Kidney epithelial cell (primary cell): Measurements from ENCODE around the gene TMEM176A. TPM values are rescaled to one million over a fixed set of nuclear protein-coding genes. Genes with fewer than 3 reads are reported as not detected.

Experiments used
- DNase-seq: peaks from one replicate; pipeline ENCODE4 v3.0.0-alpha.2; 2010; ENCODE audit warnings: low read depth
- H3K27me3 ChIP-seq: 2 replicates; pipeline ENCODE4 v1.6.0; 2011; ENCODE audit warnings: low read length; ENCODE audit not compliant: control insufficient read depth, insufficient read depth
- H3K36me3 ChIP-seq: 2 replicates; pipeline ENCODE4 v1.5.1; 2011; ENCODE audit warnings: low read length; ENCODE audit not compliant: control insufficient read depth, insufficient read depth
- H3K4me3 ChIP-seq: 2 replicates; pipeline ENCODE4 v1.5.1; 2011; ENCODE audit warnings: low read depth, mild to moderate bottlenecking, control low read depth, low read length
- CTCF ChIP-seq: IDR thresholded peaks from 2 replicates; pipeline ENCODE4 v1.5.1; 2011; ENCODE audit warnings: mild to moderate bottlenecking, moderate library complexity, low read length, control low read depth, inconsistent platforms; ENCODE audit not compliant: insufficient read depth, poor library complexity, severe bottlenecking
- total RNA-seq: library from RNA; depleted of rRNA; stranded (reverse); fragments of >200 nt; gene quantifications from 2 replicates; pipeline ENCODE4 v1.2.3, GENCODE V29; 2015

The TMEM176A gene
- total RNA-seq, 1 donor from 2014 or later, result 13.3 TPM

GRCh38 chr7:150784954-150785353 lies 15.6 kb upstream of the TMEM176A start:
- no peak for TF ChIP-seq CTCF
- no peak for DNase-seq
- no peaks in the 10 kb centered on the region for H3K27me3 ChIP-seq

GRCh38 chr7:150787321-150788281 lies 13.0 kb upstream of the TMEM176A start:
- Histone ChIP-seq H3K4me3 (no peak overlapping the region), H3K27me3 (no peaks in the 10 kb centered on the region), H3K36me3 (no peaks in the 10 kb centered on the region)
- DNase-seq, result no peak
- no peak for TF ChIP-seq CTCF

More at GRCh38 chr7:150784954-150785353, 15.6 kb upstream of the TMEM176A start:
- Histone ChIP-seq H3K4me3 (no peak overlapping the region), H3K36me3 (no peaks in the 10 kb centered on the region)

- Histone ChIP-seq H3K36me3 (no peaks in the 10 kb centered on the region), H3K4me3 (no peak overlapping the region), H3K27me3 (no peaks in the 10 kb centered on the region)
- TF ChIP-seq CTCF, result no peak
- no peak for DNase-seq
Measured at GRCh38 chr7:150788474-150789269, 11.9 kb upstream of the TMEM176A start.

- Histone ChIP-seq H3K4me3 (no peak overlapping the region), H3K27me3 (no peaks in the 10 kb centered on the region), H3K36me3 (no peaks in the 10 kb centered on the region)
- no peak for DNase-seq
- no peak for TF ChIP-seq CTCF
Measured at GRCh38 chr7:150790416-150791075, 10.0 kb upstream of the TMEM176A start.

GRCh38 chr7:150791304-150791703 lies 9.3 kb upstream of the TMEM176A start:
- H3K36me3 ChIP-seq, result no peaks in the 10 kb centered on the region
- H3K4me3 ChIP-seq, result no peak overlapping the region
- no peak for DNase-seq
- no peak for TF ChIP-seq CTCF
- no peaks in the 10 kb centered on the region for H3K27me3 ChIP-seq
